ENCODE measurements around the gene ELF4. TPM values are rescaled to one million over a fixed set of nuclear protein-coding genes. Genes with fewer than 3 reads are reported as not detected.

ELF4 gene
- total RNA-seq, result 1 to 10 TPM; 1.5 to 2.9 (median 2.2) TPM
- polyA plus RNA-seq, result 1 to 10 TPM in 1 of 3 donors, under 1 TPM in 2; 0.55 to 1.2 (median 0.76) TPM
- long read RNA-seq, donor 1, result 0 reads
- long read RNA-seq, donor 2, result 0 reads

- H3K4me1 ChIP-seq, result no peaks in the 10 kb centered on the region
- DNase-seq, result peak in 1 of 2 donors; percentile 50
- WGBS, 3 donors, result 0 to 36% (median 1%) methylated on average over 18 to 101 of the region's 123 CpGs
These were observed at the start of gene ELF4 for GRCh38 chrX:130110379-130111219. ELF4 (minus strand) TSS chrX:130110497; CDS start chrX:130081330, 29,167 bp downstream.

DNA sequence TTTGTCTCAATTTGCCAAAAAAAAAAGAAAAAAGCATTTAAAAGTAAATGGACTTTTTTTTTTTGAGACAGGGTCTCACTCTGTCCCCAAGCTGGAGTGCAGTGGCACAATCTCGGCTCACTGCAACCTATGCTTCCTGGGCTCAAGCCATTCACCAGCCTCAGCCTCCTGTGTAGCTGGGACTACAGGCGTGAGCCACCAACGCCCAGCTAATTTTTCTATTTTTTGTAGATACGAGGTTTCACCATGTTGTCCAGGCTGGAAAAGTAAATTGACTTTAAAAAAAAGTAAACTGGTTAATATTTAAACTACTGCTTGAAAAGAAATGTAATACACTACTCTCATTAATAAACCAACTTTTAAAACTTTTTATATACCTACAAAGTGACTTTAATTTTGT lies 49.5 kb upstream of the ELF4 start:
- 70 to 82% (median 80%) methylated on average over 4 of the region's 4 CpGs for WGBS, 3 donors
- intact Hi-C loops (cut with DNase I), result no loop called here
- ATAC-seq (no peak), DNase-seq (no peak)
- H3K27me3 ChIP-seq (ENCODE audit: insufficient read depth in 3 of 3, low read length in 2 of 3), result no peaks in the 10 kb centered on the region
- no peak overlapping the region for H3K27ac ChIP-seq
- H3K4me1 ChIP-seq, result peaks cover 11% of the 10 kb centered on the region
- no peak overlapping the region for H3K4me3 ChIP-seq
- H3K9me3 ChIP-seq, result no peaks in the 10 kb centered on the region
- no peak for TF ChIP-seq CTCF (IDR thresholded peaks at IDR 0.05)
- H3K36me3 ChIP-seq (ENCODE audit: insufficient read depth in 1 of 2, low read depth in 1 of 2), result peaks cover 0 to under 1% of the 10 kb centered on the region in 2 donors

More at GRCh38 chrX:130110379-130111219, at the start of gene ELF4:
- no peak for TF ChIP-seq CTCF (IDR thresholded peaks at IDR 0.05)
- Histone ChIP-seq H3K36me3 (ENCODE audit: insufficient read depth in 1 of 2, low read depth in 1 of 2) (no peaks in the 10 kb centered on the region), H3K4me3 (peak within 1 kb of the TSS; percentile 61), H3K9me3 (no peaks in the 10 kb centered on the region), H3K27me3 (ENCODE audit: insufficient read depth in 3 of 3, low read length in 2 of 3) (peaks cover 0 to 9% (median 6%) of the 10 kb centered on the region in 3 donors), H3K27ac (peak within 1 kb of the TSS; percentile 58)
- intact Hi-C loops (cut with DNase I), result no loop called here
- peak; percentile 60 to 77 (median 67) for ATAC-seq

DNA sequence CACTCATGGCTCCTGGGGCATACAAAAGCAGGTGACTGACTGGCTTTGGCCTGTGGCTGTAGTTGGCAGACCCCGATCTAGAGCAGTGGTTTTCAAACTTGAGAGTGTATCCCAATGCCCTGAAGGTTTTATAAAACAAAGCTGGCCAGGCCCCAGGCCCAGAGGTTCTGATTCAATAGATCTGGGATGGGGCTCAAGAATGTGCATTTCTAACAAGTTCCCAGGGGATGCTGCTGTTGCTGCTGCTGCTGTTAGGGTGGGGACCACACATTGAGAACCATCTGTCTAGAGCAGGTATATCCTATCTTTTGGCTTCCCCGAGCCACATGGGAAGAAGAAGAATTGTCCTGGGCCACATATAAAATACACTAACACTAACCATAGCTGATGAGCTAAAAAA lies 48.0 kb upstream of the ELF4 start:
- H3K4me3 ChIP-seq, result no peak overlapping the region
- H3K36me3 ChIP-seq (ENCODE audit: insufficient read depth in 1 of 2, low read depth in 1 of 2), result peaks cover 0 to 5% of the 10 kb centered on the region in 2 donors
- peaks cover 0 to 4% (median 0%) of the 10 kb centered on the region in 3 donors for H3K27me3 ChIP-seq (ENCODE audit: insufficient read depth in 3 of 3, low read length in 2 of 3)
- ATAC-seq, result no peak
- 58 to 70% (median 60%) methylated on average over 2 of the region's 2 CpGs for WGBS, 3 donors
- intact Hi-C loops (cut with DNase I), result no loop called here
- no peaks in the 10 kb centered on the region for H3K9me3 ChIP-seq
- no peak for DNase-seq
- H3K4me1 ChIP-seq, result peaks cover 6% of the 10 kb centered on the region
- H3K27ac ChIP-seq, result no peak overlapping the region
- TF ChIP-seq CTCF (IDR thresholded peaks at IDR 0.05), result no peak

DNA sequence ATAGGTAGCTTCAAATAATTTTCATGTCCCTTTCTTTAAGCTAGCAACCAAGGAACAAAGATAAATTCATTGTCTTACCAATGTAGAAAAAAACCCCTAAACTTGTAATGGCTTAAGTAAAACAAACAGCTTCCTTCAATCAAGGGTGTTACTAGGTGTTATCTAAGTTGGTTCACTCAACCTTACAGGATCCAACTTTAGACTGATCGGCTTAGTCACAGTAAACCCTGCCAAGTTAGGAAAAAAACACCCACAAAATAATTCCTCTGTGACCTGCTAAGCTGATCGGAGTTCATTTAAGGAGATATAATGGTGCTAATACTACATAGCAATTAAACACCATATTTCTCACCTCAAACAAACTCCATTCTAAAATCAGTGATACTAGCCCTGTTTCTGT lies 45.3 kb upstream of the ELF4 start:
- DNase-seq (no peak), ATAC-seq (peak in 2 of 4 donors; percentile 73 to 88)
- intact Hi-C loops (cut with DNase I), result no loop called here
- 20 to 47% (median 23%) methylated on average over 2 of the region's 2 CpGs for whole genome bisulfite sequencing, 3 donors
- Histone ChIP-seq H3K27ac (no peak overlapping the region), H3K4me1 (no peaks in the 10 kb centered on the region), H3K36me3 (ENCODE audit: insufficient read depth in 1 of 2, low read depth in 1 of 2) (peaks cover 0 to 5% of the 10 kb centered on the region in 2 donors), H3K27me3 (ENCODE audit: insufficient read depth in 3 of 3, low read length in 2 of 3) (peaks cover 0 to 4% (median 0%) of the 10 kb centered on the region in 3 donors), H3K9me3 (no peaks in the 10 kb centered on the region), H3K4me3 (no peak overlapping the region)
- no peak for TF ChIP-seq CTCF (IDR thresholded peaks at IDR 0.05)

Measured in psoas muscle (tissue), 8 donors.